NCI-H82 treated with DMSO at 0.1 percent for 48 hours (cell line): Measurements from ENCODE around the gene ADAM33.

Experiments used
- DNase-seq: peaks from one replicate; lab custom pipeline; 2025; ENCODE audit not compliant: unreplicated experiment; lab: John Stamatoyannopoulos, UW

ADAM33 gene

DNA sequence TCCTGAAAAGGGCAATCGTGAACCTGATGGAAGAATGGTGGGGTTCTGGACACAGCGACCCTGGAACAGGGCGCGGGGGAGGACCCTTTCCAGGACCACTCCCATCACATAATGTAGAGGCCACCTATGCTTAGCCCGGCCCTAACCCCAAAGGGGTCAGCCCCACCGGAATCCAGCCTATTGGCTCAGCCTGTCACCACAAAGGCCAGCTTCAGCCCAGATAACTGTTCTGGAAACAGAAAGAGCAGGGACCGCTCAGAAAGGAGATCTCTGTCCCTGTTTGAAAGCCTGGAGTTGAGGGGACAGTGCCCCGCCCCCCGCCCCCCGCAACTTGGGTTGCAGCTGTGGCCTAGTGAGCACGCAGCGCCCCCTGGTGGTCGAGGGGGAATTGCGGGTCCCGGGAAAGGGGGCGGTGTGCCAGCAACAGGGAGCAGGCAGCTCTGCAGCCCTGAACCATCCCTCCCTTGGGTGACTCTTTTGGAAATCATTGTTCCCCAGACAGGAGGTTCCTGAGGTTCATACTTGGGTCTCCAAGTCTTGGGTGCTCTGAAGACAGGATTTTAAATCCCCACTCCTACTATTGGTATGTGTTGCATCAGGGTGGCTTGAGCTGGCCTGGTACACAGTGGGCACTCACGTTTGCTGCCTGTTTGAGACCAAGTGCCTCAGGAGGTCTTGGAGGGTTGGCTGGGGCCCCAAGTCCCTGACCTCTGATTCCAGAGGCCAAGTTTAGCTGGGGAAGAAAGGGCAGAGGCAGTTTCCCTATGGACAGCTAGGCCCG, 29.1 kb upstream of the ADAM33 start:
- no peak for DNase-seq

DNA sequence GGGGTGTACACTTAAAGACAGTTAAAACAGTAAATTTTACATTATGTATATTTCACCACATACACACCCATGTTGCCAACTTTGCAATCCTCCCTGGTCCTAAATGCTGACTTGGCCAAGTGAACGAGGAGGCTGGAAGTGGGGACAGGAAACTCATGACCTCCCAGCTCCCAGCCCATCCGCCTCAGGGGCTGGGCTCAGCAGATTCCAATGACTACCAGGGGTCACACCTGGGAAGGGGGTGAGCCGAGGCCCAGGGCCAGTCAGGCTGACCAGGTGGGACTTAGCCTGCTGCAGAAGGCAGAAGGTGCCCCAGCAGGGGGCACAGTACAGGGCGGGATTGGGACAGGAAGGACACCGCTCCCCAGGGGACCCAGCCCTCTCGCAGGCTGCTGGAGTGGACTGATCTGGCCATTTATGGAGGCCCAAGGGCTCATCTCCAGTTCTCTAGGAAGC, 28.2 kb upstream of the ADAM33 start:
- DNase-seq: no peak

DNA sequence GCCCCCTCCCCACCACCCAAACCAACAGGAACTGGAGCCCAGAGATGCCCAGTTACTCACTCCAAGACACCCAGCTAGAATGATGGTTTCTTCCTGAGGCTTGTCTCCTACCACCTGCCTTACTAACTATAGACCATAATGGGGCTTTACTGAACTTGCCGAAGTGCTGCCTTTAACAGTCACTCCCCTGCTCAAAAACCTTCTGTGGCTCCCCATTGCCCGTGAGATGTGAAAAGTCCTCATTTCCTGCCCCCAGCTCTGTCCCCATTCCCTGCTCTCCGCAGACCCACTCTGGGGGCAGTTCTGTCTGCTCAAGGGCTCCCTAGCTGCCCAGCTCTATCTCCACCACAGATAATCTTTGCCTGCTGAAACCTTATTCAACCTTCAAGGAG, 25.7 kb upstream of the ADAM33 start:
- DNase-seq: no peak

DNA sequence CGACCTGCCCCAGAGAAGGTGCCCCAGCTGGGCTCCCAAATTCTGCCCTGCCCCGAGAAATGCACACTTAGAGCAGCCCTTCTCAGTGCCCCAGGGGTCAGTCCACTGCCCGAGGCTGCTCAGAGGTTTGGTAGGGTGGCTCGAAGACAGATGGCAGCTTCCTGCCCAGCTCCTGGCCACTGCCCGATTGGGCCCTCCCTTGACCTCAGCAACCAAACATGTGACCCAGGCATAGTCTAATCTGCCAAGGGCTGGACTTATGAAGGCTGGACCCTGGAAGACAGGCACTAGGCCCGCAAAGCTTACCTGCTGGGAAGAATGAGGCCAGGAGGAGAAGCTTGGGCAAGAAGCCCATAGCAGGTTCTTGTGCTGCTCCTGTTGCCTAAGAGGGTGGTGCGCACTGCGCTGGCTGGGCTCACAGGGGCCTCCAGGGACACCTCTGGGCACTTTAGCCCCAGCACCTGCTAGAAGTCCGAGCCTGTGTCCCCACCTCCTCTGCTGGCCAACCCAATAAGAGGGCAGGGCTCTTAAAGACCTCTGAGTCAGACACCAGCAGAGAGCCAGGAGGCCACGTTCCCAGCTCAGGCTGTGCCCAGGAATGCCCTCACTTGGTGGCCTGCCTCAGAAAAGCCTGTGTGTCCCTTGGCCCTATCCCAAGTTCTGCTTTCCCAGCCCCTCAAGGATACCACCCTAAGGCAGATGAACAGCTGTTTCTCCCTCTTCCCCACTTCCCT, 25.1 kb upstream of the ADAM33 start:
- no peak for DNase-seq

DNA sequence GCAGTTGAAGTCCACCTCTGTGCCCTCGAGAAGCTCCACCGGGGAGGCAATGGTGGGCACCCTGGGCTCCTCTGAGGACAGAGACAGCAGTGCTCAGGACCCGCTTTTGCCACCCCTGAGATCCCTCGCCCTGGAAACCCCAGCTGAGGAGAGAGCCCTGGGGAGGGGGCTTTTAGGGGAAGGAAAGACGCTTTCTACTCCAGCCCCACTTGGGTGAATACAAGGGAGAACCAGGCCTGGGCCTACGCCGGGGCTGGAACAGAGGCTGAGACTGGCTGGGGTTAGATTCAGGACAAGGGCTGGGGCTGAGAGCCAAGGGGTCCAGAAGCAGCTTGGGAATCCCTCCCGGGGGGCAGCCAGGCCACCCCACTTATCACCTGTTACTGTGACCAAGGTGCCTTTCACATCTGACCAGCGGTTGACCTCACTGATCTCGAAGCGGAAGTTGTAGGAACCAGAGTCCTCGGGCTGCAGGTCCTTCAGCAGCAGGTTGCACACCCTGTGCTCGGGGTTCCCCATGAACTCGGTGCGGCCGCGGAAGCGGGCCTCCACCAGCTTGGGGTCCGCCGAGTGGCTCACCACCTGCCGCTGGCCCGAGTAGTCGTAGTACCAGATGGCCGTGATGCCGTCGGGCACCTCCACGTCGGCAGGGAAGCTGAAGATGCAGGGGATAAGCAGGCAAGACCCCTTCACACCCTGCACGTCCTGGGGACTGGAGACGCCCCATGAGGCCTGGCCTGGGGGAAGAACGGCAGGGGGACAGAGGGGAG, 24.3 kb upstream of the ADAM33 start:
- no peak for DNase-seq

DNA sequence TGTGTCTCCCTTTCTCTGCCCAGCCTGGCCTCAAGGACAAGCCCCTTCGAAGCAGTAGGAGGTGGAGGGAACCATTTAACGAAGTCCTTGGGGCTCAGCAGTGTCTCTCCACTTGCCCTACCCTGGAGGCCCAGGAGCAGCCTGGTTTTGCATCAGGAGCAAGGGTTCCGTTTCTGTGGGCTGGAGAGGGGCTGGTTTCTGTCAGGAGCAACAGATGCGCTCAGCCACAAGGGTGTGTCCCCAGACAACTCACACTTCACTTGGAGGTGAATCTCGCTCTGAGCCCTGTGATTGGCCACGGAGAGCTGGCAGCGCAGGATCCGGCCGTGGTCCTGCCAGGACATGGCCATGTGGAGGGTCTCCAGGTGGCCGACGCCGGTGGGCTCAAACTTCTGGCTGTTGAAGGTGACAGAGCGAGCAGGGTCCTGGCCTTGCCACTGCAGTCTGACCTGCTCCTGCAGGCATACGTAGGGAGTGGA, 23.7 kb upstream of the ADAM33 start:
- DNase-seq: no peak

DNA sequence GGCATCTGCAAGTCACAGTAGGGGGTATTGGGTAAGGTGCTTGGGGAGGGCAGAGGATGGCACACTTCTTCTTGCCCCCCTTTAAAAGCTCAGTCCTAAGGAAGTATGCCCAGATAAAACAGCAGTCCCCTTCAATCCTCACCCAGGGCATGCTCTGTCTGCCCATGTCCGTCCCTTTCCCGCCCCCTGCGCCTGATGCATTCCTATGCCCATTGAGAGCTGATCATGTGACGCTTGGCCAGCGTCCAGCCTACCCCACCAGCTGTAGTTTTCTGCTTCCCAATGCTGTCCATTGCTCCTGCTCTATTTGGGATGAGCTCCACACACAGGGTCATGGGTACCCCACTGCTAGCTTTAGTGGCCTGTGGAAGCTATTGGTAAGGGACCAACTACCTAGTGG, 22.3 kb upstream of the ADAM33 start:
- DNase-seq: no peak

DNA sequence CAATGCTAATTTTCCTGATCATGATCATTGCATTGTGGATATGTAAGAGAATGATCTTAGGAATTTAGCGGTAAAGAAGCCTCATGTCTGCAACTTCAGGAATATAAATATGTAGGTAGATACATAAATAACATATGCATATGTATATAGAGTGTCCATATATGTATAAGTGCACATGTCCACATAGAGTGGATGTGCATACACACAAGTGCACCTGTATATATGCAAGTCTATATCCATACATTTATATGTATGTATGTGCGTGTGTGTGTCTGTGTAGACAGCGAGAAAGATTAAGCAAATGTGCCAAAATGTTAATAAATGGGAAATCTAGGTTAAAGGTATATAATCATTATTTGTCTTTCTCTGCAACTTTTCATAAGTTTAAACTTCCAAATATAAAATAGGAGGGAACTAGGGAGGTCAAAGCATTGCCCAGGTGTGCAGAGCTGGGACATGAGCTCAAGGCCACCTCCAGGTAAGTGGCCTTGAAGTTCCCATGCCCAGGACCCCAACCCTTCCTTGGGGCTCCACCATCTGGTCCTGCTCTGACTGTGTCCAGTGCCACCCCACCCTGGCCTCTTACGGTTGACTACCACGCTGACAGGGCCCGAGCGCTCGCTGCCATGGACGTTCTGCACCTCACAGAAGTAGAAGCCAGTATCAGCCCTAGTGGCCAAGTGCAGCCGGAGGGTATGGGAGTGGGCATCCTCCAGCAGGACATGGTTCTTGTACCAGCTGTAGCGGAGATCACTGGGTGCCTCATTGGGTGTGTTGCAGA, 21.0 kb upstream of the ADAM33 start:
- no peak for DNase-seq

DNA sequence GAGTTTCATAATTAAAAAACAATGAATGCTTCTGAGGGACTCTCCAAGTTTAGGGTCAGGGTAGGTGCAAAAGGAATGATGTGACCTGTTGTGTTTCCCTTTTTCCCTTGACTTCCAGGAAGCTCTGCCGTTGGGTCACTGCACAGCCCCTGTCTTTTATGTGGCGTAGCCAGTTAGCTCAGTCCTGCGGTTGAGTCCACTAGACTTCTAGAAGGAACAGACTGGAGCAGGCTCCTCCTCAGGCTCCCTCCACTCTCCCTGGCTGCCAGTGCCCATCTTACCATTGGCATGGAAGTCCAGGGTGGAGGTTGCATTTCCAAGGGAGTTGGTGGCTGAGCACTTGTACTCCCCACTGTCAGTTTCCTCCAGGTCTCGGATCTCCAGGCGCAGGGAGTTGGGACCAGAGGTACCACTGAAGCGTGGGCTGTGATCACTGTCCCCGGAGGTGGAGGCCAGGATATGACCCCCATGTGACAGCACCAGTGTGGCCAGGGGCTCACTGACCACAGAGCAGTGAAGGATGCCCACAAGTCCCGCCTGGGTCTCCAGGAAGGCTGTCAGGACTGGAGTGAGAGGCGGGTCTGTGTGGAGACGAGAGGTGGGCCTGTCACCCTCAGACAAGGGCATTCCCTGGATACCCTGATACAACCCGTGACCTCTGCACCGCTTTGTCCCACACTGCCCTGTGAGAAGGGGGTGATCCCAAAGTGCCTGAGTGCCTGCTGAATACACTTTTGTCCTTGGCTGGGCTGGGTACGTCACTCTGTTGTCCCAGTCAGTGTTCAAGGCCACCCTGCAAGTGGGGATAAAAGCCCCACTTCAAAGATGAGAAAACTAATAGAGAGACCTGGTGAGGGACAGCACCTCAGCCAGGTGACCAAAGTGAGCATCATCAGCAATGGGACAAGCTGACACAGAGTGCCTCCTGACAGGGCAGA, 19.5 kb upstream of the ADAM33 start:
- DNase-seq: no peak

DNA sequence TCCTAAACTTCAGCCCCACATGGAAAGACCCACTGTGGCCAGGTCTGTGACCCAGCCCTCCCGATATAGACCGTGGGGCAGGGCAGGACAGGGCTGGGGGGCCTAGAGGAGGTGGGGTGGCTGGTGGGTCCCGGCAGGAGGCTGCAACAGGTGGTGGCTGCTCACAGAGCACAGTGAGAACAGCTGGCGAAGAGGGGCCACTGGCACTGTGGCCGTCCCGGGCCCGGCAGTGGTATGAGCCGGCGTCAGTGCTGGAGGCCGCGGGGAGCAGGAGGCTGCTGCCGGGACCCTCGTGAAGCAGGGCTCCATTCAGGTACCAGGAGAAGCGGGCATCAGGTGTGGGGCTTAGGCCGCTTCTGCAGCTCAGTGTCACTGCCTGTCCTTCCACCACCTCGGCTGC, 17.2 kb upstream of the ADAM33 start:
- no peak for DNase-seq

DNA sequence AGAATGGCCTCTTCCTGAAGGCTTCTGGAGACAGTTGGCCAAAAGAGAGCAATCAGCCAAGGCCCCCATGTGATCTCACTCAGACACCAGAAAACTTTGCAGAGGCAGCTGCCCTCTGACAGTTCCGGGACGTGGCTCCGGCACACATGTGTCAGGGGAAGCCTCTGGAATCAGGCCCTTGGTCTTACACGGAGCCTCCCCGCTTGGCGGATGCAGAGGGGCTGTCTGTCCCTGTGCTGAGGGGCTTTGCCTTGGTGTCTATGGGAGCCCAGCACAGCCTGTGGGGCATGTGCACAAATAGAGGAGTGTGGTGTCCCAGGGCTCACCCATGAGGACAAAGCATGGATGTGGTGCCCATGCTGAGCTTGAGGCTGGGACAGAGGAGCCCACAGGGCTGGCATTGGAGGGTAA, 16.8 kb upstream of the ADAM33 start:
- no peak for DNase-seq

DNA sequence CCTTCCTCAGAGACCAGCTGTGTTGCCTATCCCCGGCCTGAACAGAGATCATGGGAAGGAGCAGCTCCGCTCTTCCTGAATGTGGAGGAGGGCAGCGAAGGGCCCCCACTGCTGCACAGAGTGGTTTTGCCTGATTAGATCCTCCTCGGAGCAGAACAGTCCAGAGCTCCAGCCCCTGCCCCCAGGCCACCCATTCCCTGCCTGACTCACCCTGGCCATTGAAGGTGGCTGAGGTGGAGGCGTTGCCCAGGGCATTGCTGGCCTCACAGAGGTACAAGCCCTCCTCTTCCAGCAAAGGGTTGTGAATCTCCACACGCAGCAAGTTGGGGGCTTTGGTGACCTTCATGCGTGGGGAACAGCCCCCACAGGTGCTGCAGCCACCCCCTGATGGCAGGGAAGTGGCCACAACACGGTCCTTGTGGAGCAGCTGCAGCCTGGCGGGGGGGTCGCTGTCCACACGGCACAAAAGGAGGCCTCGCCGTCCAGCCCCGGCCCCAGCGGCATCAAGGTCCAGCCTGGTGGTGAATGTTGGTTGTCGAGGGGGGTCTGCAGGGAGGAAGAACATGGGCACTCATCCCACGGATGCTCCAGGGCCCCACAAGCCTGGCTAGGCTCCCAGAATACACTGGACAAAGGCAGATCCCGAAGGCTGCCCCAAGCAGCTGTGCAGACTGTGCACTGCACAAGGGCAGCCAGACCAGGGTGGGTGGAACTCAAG, 15.9 kb upstream of the ADAM33 start:
- DNase-seq: no peak

DNA sequence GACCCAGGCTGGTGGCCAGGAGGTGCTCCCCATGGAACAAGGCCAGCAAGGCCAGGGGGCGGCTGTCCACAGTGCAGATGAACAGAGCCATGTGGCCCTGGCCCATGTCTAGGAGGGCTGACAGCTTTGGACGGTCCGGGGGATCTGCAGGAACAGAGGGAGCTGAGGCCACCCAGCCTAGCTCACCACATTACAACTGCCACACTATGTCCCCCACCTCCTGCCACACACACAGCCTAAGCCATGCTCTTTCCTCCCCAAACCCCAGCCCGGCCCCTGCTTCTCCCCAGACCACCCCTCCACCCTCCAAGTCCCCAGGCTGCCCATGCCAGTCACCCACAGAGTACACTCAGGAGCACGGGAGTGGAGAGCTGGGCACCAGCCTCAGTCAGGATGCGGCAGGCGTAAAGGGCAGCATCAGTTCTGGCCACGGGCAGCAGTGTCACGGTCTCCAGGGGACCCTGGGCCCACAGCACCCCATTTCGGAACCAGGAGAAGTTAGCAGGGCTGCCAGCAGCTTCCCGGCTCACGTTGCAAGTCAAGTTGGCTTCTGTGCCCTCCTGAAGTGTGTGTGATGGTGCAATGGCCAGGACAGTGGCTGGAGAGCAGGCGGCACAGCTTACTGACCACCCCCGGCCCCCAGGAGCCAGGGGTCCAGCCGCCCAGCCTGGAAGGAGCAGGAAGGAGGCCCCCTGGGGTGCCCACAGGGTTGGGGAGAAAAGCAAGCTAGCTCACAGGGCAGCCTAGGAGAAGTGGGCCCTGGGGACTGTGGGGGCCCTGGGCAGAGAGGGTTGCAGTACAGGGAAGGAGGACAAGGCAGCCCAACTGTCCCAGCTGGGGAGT, 15.2 kb upstream of the ADAM33 start:
- no peak for DNase-seq

DNA sequence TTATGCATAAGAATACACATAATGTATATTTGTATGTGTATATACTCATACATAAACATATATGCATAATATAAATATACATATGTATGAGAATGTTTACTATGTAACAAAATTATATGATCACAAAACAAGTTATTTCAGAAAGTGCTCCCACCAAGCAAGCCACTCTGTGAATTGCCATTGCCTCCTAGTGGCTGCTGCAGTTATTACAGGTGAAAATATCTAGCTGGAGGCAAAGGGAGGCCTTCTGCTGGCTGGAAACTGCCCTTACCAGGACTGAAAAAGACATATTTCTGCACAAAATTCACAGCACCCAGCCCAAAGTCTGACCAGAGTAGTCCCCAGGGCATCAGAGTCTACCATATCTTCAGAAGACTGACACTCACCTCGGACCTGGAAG, 14.4 kb upstream of the ADAM33 start:
- DNase-seq: no peak

DNA sequence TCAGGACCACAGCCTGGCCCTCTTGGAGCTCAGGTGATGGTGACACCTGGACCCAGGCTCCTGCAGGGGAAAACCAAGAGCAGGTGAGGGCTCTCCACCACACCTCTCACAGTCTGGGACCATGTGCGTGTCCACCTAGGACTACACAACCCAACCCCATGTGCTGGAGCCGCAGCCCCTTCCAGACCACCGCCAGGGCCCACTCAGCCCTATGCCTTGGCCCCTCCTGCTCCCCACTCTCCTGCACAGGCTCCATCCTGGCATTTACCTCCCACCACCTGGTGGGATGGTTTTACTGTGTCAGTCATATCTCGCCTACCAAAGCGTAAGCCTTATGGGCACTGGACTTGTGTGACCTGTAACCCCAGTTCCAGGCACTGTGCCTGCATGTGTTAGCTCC, 13.1 kb upstream of the ADAM33 start:
- DNase-seq: no peak

DNA sequence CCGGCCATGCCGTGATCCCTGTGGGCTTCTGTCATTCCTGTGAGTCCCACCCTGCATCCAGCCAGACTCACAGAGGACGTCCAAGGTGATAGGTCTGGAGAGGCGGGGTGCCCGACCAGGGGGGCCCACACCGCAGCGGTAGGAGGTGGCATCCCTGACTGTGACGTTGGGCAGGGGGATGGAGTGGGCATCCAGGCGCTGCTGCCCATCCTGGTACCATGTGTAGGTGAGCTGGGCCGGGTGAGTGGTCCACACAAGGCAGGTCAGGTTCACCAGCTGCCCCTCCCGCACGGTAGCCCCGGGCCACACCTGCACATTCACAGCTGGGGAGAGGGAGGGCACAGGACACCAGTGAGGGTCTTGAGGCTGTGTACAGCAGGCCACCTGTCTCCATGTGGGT, 11.6 kb upstream of the ADAM33 start:
- no peak for DNase-seq

DNA sequence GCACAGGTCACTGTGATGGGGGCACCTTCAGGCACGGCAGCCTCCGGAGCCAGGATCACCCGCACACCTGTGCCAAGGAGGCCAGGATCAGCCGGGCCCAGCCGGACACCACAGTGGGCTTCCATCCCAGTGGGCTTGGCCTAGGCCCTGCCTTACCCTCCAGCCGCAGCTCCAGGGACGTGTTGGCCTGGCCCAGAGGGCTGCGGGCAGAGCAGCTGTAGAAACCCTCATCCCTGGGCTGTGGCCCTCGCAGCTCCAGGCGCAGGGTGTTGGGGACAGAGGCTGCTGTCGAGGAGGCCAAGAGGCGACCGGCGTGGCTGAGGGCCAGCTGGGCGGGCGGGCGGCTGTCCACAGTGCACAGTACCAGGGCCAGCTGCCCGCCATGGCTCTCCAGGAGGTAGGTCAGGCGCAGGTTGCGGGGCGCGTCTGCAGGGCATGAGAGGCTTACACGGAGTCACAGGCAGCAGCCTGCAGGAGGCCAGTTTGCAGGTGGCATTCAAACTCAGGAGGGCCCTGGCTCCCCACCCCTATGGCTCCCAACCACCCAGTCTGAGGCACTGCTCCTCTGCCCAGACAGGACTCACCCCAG, 11.0 kb upstream of the ADAM33 start:
- no peak for DNase-seq

DNA sequence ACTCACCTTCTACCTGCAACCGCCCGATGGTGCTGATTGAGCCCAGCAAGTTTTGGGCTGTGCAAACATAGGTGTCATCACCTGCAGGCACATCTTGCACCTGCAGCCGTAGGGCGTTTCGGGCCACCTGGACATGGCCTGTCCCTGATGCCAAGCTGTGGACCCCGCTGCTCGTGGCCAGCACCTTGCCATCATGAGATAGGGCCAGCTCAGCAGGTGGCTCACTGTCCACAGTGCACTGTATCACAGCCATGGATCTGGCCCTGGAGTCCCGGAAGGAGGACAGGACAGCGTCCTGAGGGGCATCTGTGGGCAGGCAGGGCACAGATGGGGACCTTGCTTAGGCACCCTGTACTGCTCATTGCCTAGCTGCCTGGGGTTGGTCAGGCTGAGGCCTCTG, 10.1 kb upstream of the ADAM33 start:
- DNase-seq: no peak
